SU-DHL-6 (cell line): ENCODE results near the gene COG6.

Source experiments
- EZH2phosphoT487 ChIP-seq: fragments of 200-600 bp; sonication (generic), shearing (Covaris generic); conservative IDR thresholded peaks from 2 replicates; pipeline ENCODE4 v1.6.1; 2018; ENCODE audit warnings: mild to moderate bottlenecking, antibody characterized with exemption, low read length, moderate library complexity, mixed read lengths
- TF ChIP-seq, protein P1 (sequence below): fragments of 200-600 bp; sonication (generic); IDR thresholded peaks from one replicate; pipeline ENCODE4 v1.5.1; 2017; ENCODE audit warnings: antibody characterized with exemption, mild to moderate bottlenecking, low read length, moderate library complexity; ENCODE audit not compliant: insufficient read depth, poor library complexity, severe bottlenecking

- TF ChIP-seq, protein P1, sequence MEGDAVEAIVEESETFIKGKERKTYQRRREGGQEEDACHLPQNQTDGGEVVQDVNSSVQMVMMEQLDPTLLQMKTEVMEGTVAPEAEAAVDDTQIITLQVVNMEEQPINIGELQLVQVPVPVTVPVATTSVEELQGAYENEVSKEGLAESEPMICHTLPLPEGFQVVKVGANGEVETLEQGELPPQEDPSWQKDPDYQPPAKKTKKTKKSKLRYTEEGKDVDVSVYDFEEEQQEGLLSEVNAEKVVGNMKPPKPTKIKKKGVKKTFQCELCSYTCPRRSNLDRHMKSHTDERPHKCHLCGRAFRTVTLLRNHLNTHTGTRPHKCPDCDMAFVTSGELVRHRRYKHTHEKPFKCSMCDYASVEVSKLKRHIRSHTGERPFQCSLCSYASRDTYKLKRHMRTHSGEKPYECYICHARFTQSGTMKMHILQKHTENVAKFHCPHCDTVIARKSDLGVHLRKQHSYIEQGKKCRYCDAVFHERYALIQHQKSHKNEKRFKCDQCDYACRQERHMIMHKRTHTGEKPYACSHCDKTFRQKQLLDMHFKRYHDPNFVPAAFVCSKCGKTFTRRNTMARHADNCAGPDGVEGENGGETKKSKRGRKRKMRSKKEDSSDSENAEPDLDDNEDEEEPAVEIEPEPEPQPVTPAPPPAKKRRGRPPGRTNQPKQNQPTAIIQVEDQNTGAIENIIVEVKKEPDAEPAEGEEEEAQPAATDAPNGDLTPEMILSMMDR = no peak
- no peak for TF ChIP-seq EZH2phosphoT487
Observed at GRCh38 chr13:39786091-39786490, 130.6 kb downstream of the COG6 start.
